HG02885 (cell line): ENCODE measurements around the gene GTF2F1.
"Not testable (repeated sequence)": the region's sequence is repeated elsewhere in the genome, so short reads cannot be mapped to it uniquely, and the experiment has no call there.

Experiments
- ATAC-seq: cut with Tn5 transposase; IDR thresholded peaks from one replicate; pipeline ENCODE4 v1.9.1; 2021; ENCODE audit warnings: mild to moderate bottlenecking; ENCODE audit not compliant: unreplicated experiment, poor library complexity

GTF2F1 gene

DNA sequence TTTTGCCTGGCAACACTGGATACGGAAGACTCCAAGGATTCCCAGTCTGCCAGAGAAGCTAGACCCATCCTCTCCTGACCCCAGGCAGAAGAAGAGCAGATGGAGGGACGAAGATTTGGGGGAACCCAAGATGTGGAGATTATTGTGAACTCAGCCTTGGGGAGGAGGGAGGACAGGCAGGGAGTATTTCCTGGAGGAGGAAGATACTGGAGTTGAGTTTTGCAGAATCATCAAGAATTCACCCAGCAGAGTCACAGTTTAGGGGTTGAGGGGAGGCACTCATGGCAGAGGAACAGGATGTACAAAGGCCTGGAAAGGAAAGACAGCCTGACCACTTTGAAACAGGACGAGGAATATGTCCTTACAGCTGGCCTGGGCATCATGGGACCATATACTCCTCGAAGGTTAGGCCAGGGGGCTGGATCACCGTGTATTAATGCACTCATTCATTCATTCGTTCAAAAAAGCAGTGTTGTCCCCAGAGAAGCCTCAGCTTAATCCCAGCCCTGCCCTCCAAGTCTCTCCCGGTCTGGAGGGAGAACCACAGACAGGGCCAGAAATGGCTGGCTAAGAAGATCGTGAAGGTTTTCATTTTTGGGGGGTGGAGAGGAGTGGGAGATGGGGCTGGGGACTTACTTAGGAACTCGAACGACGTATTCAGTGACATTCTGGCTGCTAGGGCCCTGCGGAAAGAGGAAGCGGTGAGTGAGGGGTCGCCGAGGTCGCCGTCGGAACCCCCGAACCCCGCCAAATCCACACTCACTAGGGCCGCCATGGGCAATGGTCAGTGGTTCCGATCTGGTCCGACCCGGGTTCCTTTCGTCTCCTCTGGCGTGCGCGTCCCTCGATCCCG lies 517 bp downstream of the GTF2F1 start:
- ATAC-seq: no peak

- no peak for ATAC-seq
Observed at GRCh38 chr19:6387372-6387771, 5.6 kb downstream of the GTF2F1 start.

GRCh38 chr19:6384381-6384780 lies 8.6 kb downstream of the GTF2F1 start:
- no peak for ATAC-seq

- ATAC-seq: no peak
Observed at GRCh38 chr19:6383188-6383587, 9.8 kb downstream of the GTF2F1 start.

- ATAC-seq: no peak
Observed at GRCh38 chr19:6381030-6381750, 11.8 kb downstream of the GTF2F1 start.

GRCh38 chr19:6379744-6380143 lies 13.2 kb downstream of the GTF2F1 start:
- no peak for ATAC-seq

GRCh38 chr19:6378486-6378885 lies 14.5 kb downstream of the GTF2F1 start:
- ATAC-seq: no peak

DNA sequence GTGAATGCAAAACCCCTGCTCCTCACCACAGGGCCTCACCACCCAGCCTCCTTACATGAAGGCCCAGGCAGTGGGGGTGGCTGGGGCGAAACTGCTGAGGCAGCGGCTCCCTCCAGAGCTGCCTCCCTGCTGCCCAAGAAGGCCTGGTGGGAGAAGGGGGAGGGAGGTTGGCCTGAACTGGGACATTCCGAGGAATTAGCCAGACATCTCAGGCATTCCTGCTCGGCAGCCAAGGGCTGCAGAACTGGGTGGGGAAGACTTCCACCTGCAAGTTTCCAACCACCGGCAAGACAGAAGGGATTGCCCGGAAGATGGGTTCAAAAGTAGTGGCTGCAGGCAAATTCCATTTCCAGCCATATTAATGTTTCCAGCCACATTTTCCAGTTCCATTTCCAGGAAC lies 14.9 kb downstream of the GTF2F1 start:
- no peak for ATAC-seq

- ATAC-seq: no peak
Observed at GRCh38 chr19:6376512-6377190, 16.3 kb downstream of the GTF2F1 start.

DNA sequence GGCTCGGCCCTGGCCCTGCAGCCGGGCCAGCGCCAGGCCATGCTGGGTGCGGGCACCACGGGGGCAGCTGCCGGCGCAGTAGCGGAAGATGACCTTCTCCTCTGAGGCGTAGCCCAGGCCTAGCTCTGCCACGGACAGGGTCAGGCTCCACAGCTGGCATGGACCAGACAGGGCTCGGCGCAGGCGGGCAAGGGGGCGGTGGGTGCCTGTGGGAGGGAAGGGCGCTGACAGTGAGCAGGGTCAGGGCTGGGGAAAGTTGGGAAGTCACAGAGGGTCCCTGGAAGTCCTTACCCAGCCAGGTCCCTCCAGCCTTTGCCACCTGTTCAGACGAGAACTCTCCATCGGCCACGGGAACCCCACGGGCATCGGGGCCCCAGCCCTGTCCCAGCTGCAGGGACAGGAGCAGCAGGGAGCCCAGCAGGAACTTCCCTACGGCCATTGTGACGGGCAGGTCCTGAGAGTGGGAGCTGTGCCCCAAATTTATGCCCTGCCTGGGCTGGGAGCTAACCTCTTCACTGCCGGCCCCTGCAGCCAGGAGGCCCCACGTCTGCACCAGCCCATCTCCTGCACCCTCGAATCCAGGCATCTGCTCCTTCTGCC lies 17.5 kb downstream of the GTF2F1 start, which contains the start of gene PSPN:
TSS of gene PSPN (minus strand) at position 523 of the 600 bp plus-strand sequence. CDS start at position 439, 84 bp downstream.
- no peak for ATAC-seq

DNA sequence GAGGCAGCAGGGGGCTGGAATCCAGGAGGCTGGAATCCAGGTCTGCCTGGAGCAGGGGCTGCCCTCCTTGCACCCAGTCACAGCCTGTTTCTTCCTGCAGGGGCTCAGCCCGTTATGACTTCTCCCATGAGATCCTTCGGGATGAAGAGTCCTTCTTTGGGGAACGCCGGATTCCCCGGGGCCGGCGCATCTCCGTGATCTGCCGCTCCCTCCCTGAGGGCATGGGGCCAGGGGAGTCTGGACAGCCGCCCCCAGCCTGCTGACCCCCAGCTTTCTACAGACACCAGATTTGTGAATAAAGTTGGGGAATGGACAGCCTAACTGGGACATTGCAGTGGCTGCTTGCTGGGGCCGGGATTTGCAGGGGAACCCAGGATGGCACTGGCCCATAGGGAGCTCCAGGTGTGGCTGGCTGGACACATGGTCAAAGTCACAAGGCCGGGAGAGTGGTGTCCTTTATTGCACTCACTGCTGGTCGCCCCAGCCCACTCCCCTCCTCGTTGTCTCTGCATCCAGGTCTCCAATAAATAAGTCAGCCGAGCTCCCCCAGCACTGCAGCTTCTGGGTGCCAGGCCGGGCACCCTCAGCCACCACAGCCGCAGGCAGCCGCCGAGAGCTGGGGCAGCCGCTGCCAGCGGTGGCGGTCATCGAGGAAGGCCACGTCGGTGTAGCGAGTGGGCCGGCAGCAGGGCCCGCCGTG lies 18.1 kb downstream of the GTF2F1 start:
- ATAC-seq: no peak

- ATAC-seq: no peak
Observed at GRCh38 chr19:6374161-6374709, 18.7 kb downstream of the GTF2F1 start.

DNA sequence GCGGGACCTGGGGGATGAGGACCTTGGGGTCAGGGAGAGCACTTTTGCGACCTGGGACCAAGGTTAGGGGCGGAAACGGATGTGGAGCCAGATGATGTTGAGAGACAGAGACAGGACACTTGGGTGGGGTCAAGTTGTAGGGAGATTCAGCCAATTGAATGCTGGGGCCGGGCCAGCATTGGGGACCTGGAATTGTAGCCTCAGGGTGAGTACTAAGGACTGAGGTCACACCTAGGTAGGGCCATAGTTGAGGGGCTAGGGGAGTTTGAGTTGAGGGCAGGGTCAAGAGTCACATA lies 19.2 kb downstream of the GTF2F1 start:
- ATAC-seq: no peak

GRCh38 chr19:6373096-6373812 lies 19.7 kb downstream of the GTF2F1 start:
- ATAC-seq: peak; percentile 58

- peak; percentile 81 for ATAC-seq
Observed at GRCh38 chr19:6372594-6373095, 20.3 kb downstream of the GTF2F1 start, which contains the start of gene ALKBH7. Gene ALKBH7 (plus strand): TSS chr19:6372794. CDS start chr19:6372821, 27 bp downstream.

GRCh38 chr19:6364353-6364752 lies 28.6 kb downstream of the GTF2F1 start:
- ATAC-seq: no peak

- no peak for ATAC-seq
Observed at GRCh38 chr19:6362351-6362801, 30.6 kb downstream of the GTF2F1 start.

GRCh38 chr19:6362027-6362350 lies 31.0 kb downstream of the GTF2F1 start:
- ATAC-seq: no peak

DNA sequence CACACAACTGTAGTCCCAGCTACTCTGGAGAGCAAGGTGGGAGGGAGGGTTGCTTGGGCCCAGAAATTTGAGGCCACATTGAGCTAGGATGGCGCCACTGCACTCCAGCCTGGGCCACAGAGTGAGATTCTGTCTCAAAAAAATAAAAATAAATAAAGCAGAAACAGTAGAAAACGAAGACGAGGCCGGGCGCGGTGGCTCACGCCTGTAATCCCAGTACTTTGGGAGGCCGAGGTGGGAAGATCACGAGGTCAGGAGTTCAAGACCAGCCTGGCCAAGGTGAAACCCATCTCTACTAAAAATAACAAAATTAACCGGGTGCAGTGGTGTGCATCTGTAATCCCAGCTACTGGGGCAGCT lies 32.1 kb downstream of the GTF2F1 start:
- ATAC-seq: not testable (repeated sequence)
